SK-N-SH (cell line): Measurements from ENCODE around the gene COQ10B. TPM values are rescaled to one million over a fixed set of nuclear protein-coding genes. Genes with fewer than 3 reads are reported as not detected.

Experiments
- CTCF ChIA-PET: fragments of 300-600, 350-600 bp; formaldehyde crosslinking; extraction: SDS; loops from one replicate; lab custom pipeline; 2021; lab: Yijun Ruan, JAX
- POLR2A ChIA-PET: fragments of 350-600 bp; sonication (Branson Sonifier 250); formaldehyde crosslinking; extraction: SDS; loops from one replicate; lab custom pipeline; 2020; ENCODE audit warnings: antibody characterized with exemption, inconsistent platforms; lab: Yijun Ruan, JAX
- DNase-seq: peaks from one replicate; pipeline ENCODE4 v3.0.0; 2012
- H2AFZ ChIP-seq: fragments of 200-600 bp; sonication (generic); 2 replicates; pipeline ENCODE4 v1.8.1; 2016; ENCODE audit warnings: antibody characterized with exemption, mild to moderate bottlenecking, low read depth
- H3F3A ChIP-seq: fragments of 200-600 bp; sonication (generic); replicated peaks from 2 replicates; pipeline ENCODE3; 2016; ENCODE audit warnings: antibody characterized with exemption, mild to moderate bottlenecking; ENCODE audit not compliant: insufficient read depth
- H3K27ac ChIP-seq, 2 experiments: fragments of 200-500 bp in 1 of 2; fragments of 200-600 bp in 1 of 2; sonication (Bioruptor generic) in 1 of 2; sonication (generic), shearing (Covaris generic) in 1 of 2; 2 replicates each; pipeline versions ENCODE4 v1.5.1 to v1.6.1; 2014 to 2016; ENCODE audit warnings: low read depth in 2 of 2, inconsistent platforms in 1 of 2, low read length in 1 of 2, mild to moderate bottlenecking in 1 of 2, mixed read lengths in 1 of 2
- H3K27me3 ChIP-seq: fragments of 200-600 bp; sonication (generic), shearing (Covaris generic); 2 replicates; pipeline ENCODE4 v1.6.1; 2016; ENCODE audit warnings: mixed run types; ENCODE audit not compliant: insufficient read depth
- H3K36me3 ChIP-seq, 2 experiments: fragments of 200-500 bp in 1 of 2; fragments of 200-600 bp in 1 of 2; sonication (Bioruptor generic) in 1 of 2; sonication (generic) in 1 of 2; replicated peaks in 1 of 2; 2 replicates each; pipeline versions ENCODE3 to v1.5.1; 2014 to 2016; ENCODE audit warnings: low read length in 1 of 2, mild to moderate bottlenecking in 1 of 2; ENCODE audit not compliant: insufficient read depth in 2 of 2, control insufficient read depth in 1 of 2
- H3K4me1 ChIP-seq, 2 experiments: fragments of 200-500 bp in 1 of 2; fragments of 200-600 bp in 1 of 2; sonication (Bioruptor generic) in 1 of 2; sonication (generic), shearing (Covaris generic) in 1 of 2; 2 replicates each; pipeline versions ENCODE4 v1.5.1 to v1.6.1; 2014 to 2016; ENCODE audit warnings: low read depth in 1 of 2, low read length in 1 of 2, mixed run types in 1 of 2; ENCODE audit not compliant: insufficient read depth in 2 of 2, control insufficient read depth in 1 of 2
- H3K4me2 ChIP-seq: fragments of 200-600 bp; sonication (generic), shearing (Covaris generic); 2 replicates; pipeline ENCODE4 v1.6.1; 2017; ENCODE audit warnings: mixed run types
- H3K4me3 ChIP-seq, 2 experiments: fragments of 200-500 bp in 1 of 2; fragments of 200-600 bp in 1 of 2; sonication (Bioruptor generic) in 1 of 2; sonication (generic), shearing (Covaris generic) in 1 of 2; 2 replicates each; pipeline versions ENCODE4 v1.5.1 to v1.8.1; 2014 to 2016; ENCODE audit warnings: low read depth in 2 of 2, inconsistent platforms in 1 of 2, low read length in 1 of 2, mild to moderate bottlenecking in 1 of 2, mixed read lengths in 1 of 2, moderate library complexity in 1 of 2
- H3K79me2 ChIP-seq: fragments of 200-600 bp; sonication (generic); 2 replicates; pipeline ENCODE4 v1.8.1; 2017; ENCODE audit warnings: mild to moderate bottlenecking; ENCODE audit not compliant: insufficient read depth
- H3K9ac ChIP-seq: fragments of 200-600 bp; sonication (generic); 2 replicates; pipeline ENCODE4 v1.6.1; 2017; ENCODE audit warnings: mixed run types
- H3K9me2 ChIP-seq: fragments of 200-600 bp; sonication (generic); 2 replicates; pipeline ENCODE4 v1.6.1; 2017; ENCODE audit warnings: mixed run types
- H3K9me3 ChIP-seq: fragments of 200-600 bp; sonication (generic); 2 replicates; pipeline ENCODE4 v1.6.1; 2017; ENCODE audit warnings: mixed run types, mild to moderate bottlenecking, moderate library complexity
- H4K20me1 ChIP-seq: fragments of 200-600 bp; sonication (generic); 2 replicates; pipeline ENCODE4 v1.6.1; 2017; ENCODE audit warnings: mild to moderate bottlenecking, mixed run types; ENCODE audit not compliant: insufficient read depth
- CHD2 ChIP-seq: fragments of 150-350 bp; IDR thresholded peaks from 2 replicates; pipeline ENCODE4 v1.6.1; 2018; ENCODE audit warnings: low read length; ENCODE audit not compliant: partially characterized antibody
- CTCF ChIP-seq: fragments of 200-600 bp; sonication (generic); IDR thresholded peaks from 2 replicates; pipeline ENCODE4 v1.6.1; 2017; ENCODE audit warnings: antibody characterized with exemption, mild to moderate bottlenecking, moderate library complexity
- EP300 ChIP-seq, 2 experiments: IDR thresholded peaks; 2 replicates each; pipeline versions ENCODE4 v1.4.0 to v1.6.1; 2012; ENCODE audit warnings: borderline replicate concordance in 1 of 2, low read depth in 1 of 2, low read length in 1 of 2
- EZH2phosphoT487 ChIP-seq: fragments of 200-600 bp; sonication (generic); IDR thresholded peaks from 2 replicates; pipeline ENCODE4 v1.6.1; 2017; ENCODE audit warnings: low read depth, mixed run types, mild to moderate bottlenecking, antibody characterized with exemption, moderate library complexity, borderline replicate concordance
- FOSL2 ChIP-seq: IDR thresholded peaks from 2 replicates; pipeline ENCODE4 v1.4.0; 2012; ENCODE audit warnings: low read depth, mild to moderate bottlenecking, moderate library complexity, borderline replicate concordance
- FOXJ3 ChIP-seq: sonication (generic); formaldehyde crosslinking; IDR thresholded peaks from 2 replicates; pipeline ENCODE4 v1.5.1; 2020; ENCODE audit warnings: mild to moderate bottlenecking, missing genetic modification reagents
- GATA2 ChIP-seq: sonication (generic); formaldehyde crosslinking; IDR thresholded peaks from 2 replicates; pipeline ENCODE4 v1.5.0; 2020; ENCODE audit warnings: mild to moderate bottlenecking, missing genetic modification reagents
- JUND ChIP-seq: IDR thresholded peaks from 2 replicates; pipeline ENCODE4 v1.4.0; 2012
- NRF1 ChIP-seq: IDR thresholded peaks from 2 replicates; pipeline ENCODE4 v1.6.1; 2012; ENCODE audit warnings: low read depth, mild to moderate bottlenecking, low read length
- PBX3 ChIP-seq: IDR thresholded peaks from 2 replicates; pipeline ENCODE4; 2012
- POLR2AphosphoS5 ChIP-seq: IDR thresholded peaks from 2 replicates; pipeline ENCODE4 v1.6.1; 2012; ENCODE audit warnings: low read depth, low read length
- RAD21 ChIP-seq: IDR thresholded peaks from 2 replicates; pipeline ENCODE4 v1.6.1; 2012; ENCODE audit warnings: mild to moderate bottlenecking, low read length
- RCOR1 ChIP-seq: fragments of 150-350 bp; IDR thresholded peaks from 2 replicates; pipeline ENCODE4 v1.6.1; 2017; ENCODE audit warnings: antibody characterized with exemption, low read length
- SIN3A ChIP-seq: IDR thresholded peaks from 2 replicates; pipeline ENCODE4 v1.6.1; 2012; ENCODE audit warnings: low read depth, mild to moderate bottlenecking, low read length, moderate library complexity, borderline replicate concordance
- TAF1 ChIP-seq: IDR thresholded peaks from 2 replicates; pipeline ENCODE4 v1.6.1; 2012; ENCODE audit warnings: low read depth, mild to moderate bottlenecking, low read length, moderate library complexity, borderline replicate concordance
- TCF12 ChIP-seq: IDR thresholded peaks from 2 replicates; pipeline ENCODE4 v1.4.0; 2012
- TEAD4 ChIP-seq: IDR thresholded peaks from 2 replicates; pipeline ENCODE4 v1.4.0; 2012; ENCODE audit warnings: mild to moderate bottlenecking, borderline replicate concordance; ENCODE audit not compliant: insufficient read depth
- YY1 ChIP-seq: IDR thresholded peaks from 2 replicates; pipeline ENCODE4 v1.4.0; 2012; ENCODE audit warnings: low read depth, mild to moderate bottlenecking
- ZBTB33 ChIP-seq: IDR thresholded peaks from 2 replicates; pipeline ENCODE4 v1.4.0; 2012; ENCODE audit warnings: low read depth, borderline replicate concordance
- whole genome bisulfite sequencing: methylation state at CpG from one replicate; pipeline ENCODE4 v1.1.6; 2017; ENCODE audit warnings: low lambda C conversion rate; 5-methylcytosine and 5-hydroxymethylcytosine counted together
- polyA plus RNA-seq, 3 experiments: library from polyadenylated mRNA; depleted of rRNA; stranded (reverse); fragments of >200 nt; gene quantifications; 2 replicates each; pipeline ENCODE4 v1.2.3, GENCODE V29; 2012

COQ10B gene
- polyA plus RNA-seq, 1 of the 3 experiments (the other 2 are of a cell fraction): 3.6 TPM

- Histone ChIP-seq H3K9me2 (no peaks in the 10 kb centered on the region), H2AFZ (no peak overlapping the region), H3K27me3 (no peaks in the 10 kb centered on the region), H3K9ac (no peak overlapping the region)
- WGBS: 87% methylated on average over 5 of the region's 5 CpGs
- no peak for TF ChIP-seq CTCF
- no peak for TF ChIP-seq TAF1
- TF ChIP-seq EP300 (IDR thresholded peaks at IDR 0.05; ENCODE audit: borderline replicate concordance in 1 of 2, low read depth in 1 of 2, low read length in 1 of 2): no peak
- no peak for TF ChIP-seq EZH2phosphoT487
- no peak for TF ChIP-seq RCOR1
- TF ChIP-seq JUND: no peak
- TF ChIP-seq TEAD4: no peak
- no peak for TF ChIP-seq PBX3
- no peak for TF ChIP-seq TCF12
- no peak for TF ChIP-seq CHD2
- TF ChIP-seq FOXJ3 (CRISPR knock-in tag): no peak
- no peak for TF ChIP-seq POLR2AphosphoS5
- TF ChIP-seq NRF1: no peak
- TF ChIP-seq, all 33 proteins: peak for 0
- POLR2A ChIA-PET: interaction anchor here (0.7 kb wide), 1 partner anchor 24 kb away, joined by 3 read pairs; no protein-coding TSS in a partner anchor
- Histone ChIP-seq H3K27ac (no peak overlapping the region), H3K4me3 (no peak overlapping the region), H3F3A (peaks cover 14% of the 10 kb centered on the region), H4K20me1 (peaks cover 8% of the 10 kb centered on the region; the same call in 1 of the 2 replicates), H3K79me2 (peaks cover 76% of the 10 kb centered on the region), H3K36me3 (peaks cover 54 to 74% of the 10 kb centered on the region in 2 experiments), H3K4me2 (no peak overlapping the region), H3K4me1 (no peaks in the 10 kb centered on the region), H3K9me3 (no peaks in the 10 kb centered on the region)
- no peak for DNase-seq
- CTCF ChIA-PET: interaction anchor here (1.1 to 2.2 kb wide), 4 partner anchors 10 to 31 kb away, joined by 3 to 6 read pairs (median 3); no protein-coding TSS in a partner anchor
Observed at GRCh38 chr2:197414039-197414438, 39.3 kb upstream of the COQ10B start.

GRCh38 chr2:197414515-197414914 is 38.8 kb upstream of the COQ10B start:
- Histone ChIP-seq H3K9me3 (no peaks in the 10 kb centered on the region), H3K4me2 (no peak overlapping the region), H3K27ac (no peak overlapping the region), H3K4me1 (no peaks in the 10 kb centered on the region), H3K79me2 (peaks cover 78% of the 10 kb centered on the region), H2AFZ (no peak overlapping the region), H4K20me1 (peaks cover 13% of the 10 kb centered on the region; the same call in 1 of the 2 replicates), H3K36me3 (peaks cover 57 to 74% of the 10 kb centered on the region in 2 experiments), H3K9me2 (no peaks in the 10 kb centered on the region), H3K9ac (no peak overlapping the region), H3K4me3 (no peak overlapping the region), H3K27me3 (no peaks in the 10 kb centered on the region), H3F3A (peaks cover 19% of the 10 kb centered on the region)
- ChIA-PET CTCF (interaction anchor here (1.5 to 2.2 kb wide), 2 partner anchors 11 to 12 kb away, joined by 4 to 6 read pairs; no protein-coding TSS in a partner anchor), POLR2A (no interaction called here)
- TF ChIP-seq EZH2phosphoT487: no peak
- no peak for TF ChIP-seq POLR2AphosphoS5
- no peak for TF ChIP-seq FOSL2
- TF ChIP-seq NRF1: no peak
- no peak for TF ChIP-seq YY1
- no peak for TF ChIP-seq ZBTB33
- no peak for TF ChIP-seq TCF12
- TF ChIP-seq GATA2 (CRISPR knock-in tag): no peak
- TF ChIP-seq RAD21: no peak
- no peak for TF ChIP-seq SIN3A
- no peak for DNase-seq
- WGBS: 93% methylated on average over 2 of the region's 2 CpGs
